Lower leg skin (tissue), 3 donors: Measurements from ENCODE around the gene LAMB4.

Experiments used
- CTCF ChIP-seq, 3 donors: fragments of 450-650 bp; IDR thresholded peaks; one replicate each; pipeline ENCODE4 v1.5.1; 2016; ENCODE audit warnings: antibody characterized with exemption in 3 of 3, mild to moderate bottlenecking in 3 of 3, moderate library complexity in 2 of 3
- POLR2A ChIP-seq, 2 donors: fragments of 450-650 bp; IDR thresholded peaks; one replicate each; pipeline ENCODE4 v1.6.1; 2016 to 2017; ENCODE audit warnings: antibody characterized with exemption in 2 of 2, mild to moderate bottlenecking in 1 of 2, moderate library complexity in 1 of 2

DNA sequence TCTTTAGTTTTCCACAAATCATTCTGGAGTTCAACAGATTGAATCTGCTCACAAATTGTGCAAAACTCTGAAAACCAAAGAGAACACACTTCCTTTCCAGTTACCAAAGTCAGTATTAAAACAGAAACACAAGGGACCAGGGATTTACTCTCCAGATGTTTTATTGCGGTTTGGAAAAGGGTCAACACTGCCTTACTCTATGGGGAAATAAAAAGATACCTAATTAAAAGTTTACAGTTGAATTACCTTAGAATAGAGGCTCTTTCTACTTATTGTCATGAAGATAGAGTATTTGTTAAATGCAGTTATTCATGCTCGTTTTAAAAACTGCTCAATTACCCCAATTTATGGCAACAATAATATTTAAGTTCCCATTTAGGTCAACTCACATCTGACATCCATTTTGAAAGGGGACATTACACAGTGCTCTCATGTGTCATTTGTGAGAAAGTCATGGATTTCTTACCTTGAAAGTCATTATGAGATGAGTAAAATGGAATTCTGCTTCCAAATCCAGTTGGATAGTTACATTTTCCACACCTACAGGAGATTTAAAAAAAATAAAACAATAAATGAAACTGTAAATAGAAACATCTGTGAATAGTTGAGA lies 135.6 kb downstream of the LAMB4 start:
- no peak for TF ChIP-seq CTCF (IDR thresholded peaks at IDR 0.05)
- TF ChIP-seq POLR2A (IDR thresholded peaks at IDR 0.05): no peak
